ENCODE measurements around the gene NRP2. TPM values are rescaled to one million over a fixed set of nuclear protein-coding genes. Genes with fewer than 3 reads are reported as not detected.

NRP2 gene
- total and polyA plus RNA-seq, 2 donors (not counting 1 experiment from before 2014, with no cell fraction given) = 1.8 to 6.8 TPM

GRCh38 chr2:205725059-205725458 is 42.8 kb downstream of the NRP2 start:
- Histone ChIP-seq H3K4me1 (ENCODE audit: control insufficient read depth in 2 of 2, insufficient read depth in 2 of 2, low read length in 2 of 2) (peaks cover 11 to 14% of the 10 kb centered on the region in 2 donors), H3K27me3 (replicated peaks in 1 of 4; ENCODE audit: control extremely low read depth in 1 of 4, control insufficient read depth in 3 of 4, insufficient read depth in 4 of 4, low read length in 3 of 4) (no peaks in the 10 kb centered on the region), H3K4me2 (replicated peaks; ENCODE audit: low read depth, low read length, poor library complexity, severe bottlenecking) (no peak overlapping the region), H4K20me1 (ENCODE audit: control insufficient read depth, insufficient read depth, low read length, poor library complexity, severe bottlenecking) (no peaks in the 10 kb centered on the region), H3K27ac (ENCODE audit: low read length in 2 of 2) (no peak overlapping the region), H3K36me3 (replicated peaks in 1 of 2; ENCODE audit: control extremely low read depth in 1 of 2, control insufficient read depth in 1 of 2, extremely low read depth in 1 of 2, insufficient read depth in 2 of 2, low read length in 1 of 2) (no peaks in the 10 kb centered on the region), H3K9ac (ENCODE audit: low read length) (no peak overlapping the region), H3K79me2 (ENCODE audit: control insufficient read depth, insufficient read depth, low read length) (no peaks in the 10 kb centered on the region), H3K9me3 (ENCODE audit: control extremely low read depth in 1 of 3, control insufficient read depth in 2 of 3, insufficient read depth in 1 of 3, low read length in 2 of 3) (no peaks in the 10 kb centered on the region), H2AFZ (ENCODE audit: insufficient read depth, low read depth, low read length, poor library complexity, severe bottlenecking) (no peak overlapping the region), H3K4me3 (ENCODE audit: control extremely low read depth in 1 of 5, extremely low read depth in 1 of 5, insufficient read depth in 1 of 5, low read depth in 2 of 5, low read length in 4 of 5) (no peak overlapping the region)
- DNase-seq (no peak), ATAC-seq (ENCODE audit: low read depth) (no peak)
- no peak overlapping the region for H3K27ac Mint-ChIP-seq
- TF ChIP-seq CTCF (IDR thresholded peaks at IDR 0.05) (no peak), EZH2 (IDR thresholded peaks at IDR 0.05; ENCODE audit: borderline replicate concordance, insufficient read depth, low read depth, low read length, poor library complexity, severe bottlenecking) (no peak)
- H3K9me3 Mint-ChIP-seq (ENCODE audit: insufficient read depth) = no peaks in the 10 kb centered on the region
- H3K27me3 Mint-ChIP-seq = no peaks in the 10 kb centered on the region
- WGBS (ENCODE audit: insufficient coverage) = 100% methylated on average over 3 of the region's 5 CpGs
- ChIA-PET POLR2A (no interaction called here), CTCF (no interaction called here)
- no peak overlapping the region for H3K4me3 Mint-ChIP-seq
- H3K4me1 Mint-ChIP-seq = peaks cover 18% of the 10 kb centered on the region
- intact Hi-C loops (cut with micrococcal nuclease) = no loop called here

GRCh38 chr2:205726506-205726905 is 44.2 kb downstream of the NRP2 start:
- H3K27me3 ChIP-seq (replicated peaks in 1 of 4; ENCODE audit: control extremely low read depth in 1 of 4, control insufficient read depth in 3 of 4, insufficient read depth in 4 of 4, low read length in 3 of 4) = no peaks in the 10 kb centered on the region
- ATAC-seq (ENCODE audit: low read depth) (no peak), DNase-seq (no peak)
- no peaks in the 10 kb centered on the region for H4K20me1 ChIP-seq (ENCODE audit: control insufficient read depth, insufficient read depth, low read length, poor library complexity, severe bottlenecking)
- no peak overlapping the region for H3K9ac ChIP-seq (ENCODE audit: low read length)
- H3K4me3 ChIP-seq (ENCODE audit: control extremely low read depth in 1 of 5, extremely low read depth in 1 of 5, insufficient read depth in 1 of 5, low read depth in 2 of 5, low read length in 4 of 5) = no peak overlapping the region
- POLR2A ChIA-PET = no interaction called here
- WGBS (ENCODE audit: insufficient coverage) = 98% methylated on average over 4 of the region's 4 CpGs
- CTCF ChIA-PET = interaction anchor here (0.8 to 1.2 kb wide), 3 partner anchors 27 to 51 kb away, joined by 3 to 4 read pairs (median 4); no protein-coding TSS in a partner anchor
- H2AFZ ChIP-seq (ENCODE audit: insufficient read depth, low read depth, low read length, poor library complexity, severe bottlenecking) = no peak overlapping the region
- no peaks in the 10 kb centered on the region for H3K9me3 ChIP-seq (ENCODE audit: control extremely low read depth in 1 of 3, control insufficient read depth in 2 of 3, insufficient read depth in 1 of 3, low read length in 2 of 3)
- H3K4me3 Mint-ChIP-seq = no peak overlapping the region
- H3K4me1 Mint-ChIP-seq = peaks cover 14% of the 10 kb centered on the region
- intact Hi-C loops (cut with micrococcal nuclease) = no loop called here
- H3K27me3 Mint-ChIP-seq = no peaks in the 10 kb centered on the region
- no peaks in the 10 kb centered on the region for H3K9me3 Mint-ChIP-seq (ENCODE audit: insufficient read depth)
- no peak overlapping the region for H3K27ac Mint-ChIP-seq
- TF ChIP-seq EZH2 (IDR thresholded peaks at IDR 0.05; ENCODE audit: borderline replicate concordance, insufficient read depth, low read depth, low read length, poor library complexity, severe bottlenecking) (no peak), CTCF (IDR thresholded peaks at IDR 0.05) (no peak)
- H3K36me3 ChIP-seq (replicated peaks in 1 of 2; ENCODE audit: control extremely low read depth in 1 of 2, control insufficient read depth in 1 of 2, extremely low read depth in 1 of 2, insufficient read depth in 2 of 2, low read length in 1 of 2) = no peaks in the 10 kb centered on the region
- H3K4me1 ChIP-seq (ENCODE audit: control insufficient read depth in 2 of 2, insufficient read depth in 2 of 2, low read length in 2 of 2) = peaks cover 11% of the 10 kb centered on the region in 2 donors
- no peak overlapping the region for H3K27ac ChIP-seq (ENCODE audit: low read length in 2 of 2)
- no peaks in the 10 kb centered on the region for H3K79me2 ChIP-seq (ENCODE audit: control insufficient read depth, insufficient read depth, low read length)
- no peak overlapping the region for H3K4me2 ChIP-seq (replicated peaks; ENCODE audit: low read depth, low read length, poor library complexity, severe bottlenecking)

Data from B cell (primary cell).